Activated naive CD8-positive, alpha-beta T cell treated with anti-CD3 and anti-CD28 coated beads, Interleukin-2, amount 50 U/mL, for 16 hours (primary cell): Measurements from ENCODE around the gene GFY.

Experiments
- DNase-seq: peaks from one replicate; pipeline ENCODE4 v3.0.0-alpha.2; 2020; ENCODE audit warnings: low read depth, low spot score

GFY gene

GRCh38 chr19:49428547-49429451 lies 3.6 kb downstream of the GFY start:
- DNase-seq: no peak

GRCh38 chr19:49430172-49430677 lies 5.0 kb downstream of the GFY start:
- DNase-seq: no peak

- DNase-seq: no peak
Observed at GRCh38 chr19:49430678-49431329, 5.6 kb downstream of the GFY start.

- DNase-seq: no peak
Observed at GRCh38 chr19:49431330-49431749, 6.2 kb downstream of the GFY start.

- DNase-seq: no peak
Observed at GRCh38 chr19:49432141-49433073, 7.2 kb downstream of the GFY start.

- no peak for DNase-seq
Observed at GRCh38 chr19:49433240-49433901, 8.2 kb downstream of the GFY start.

GRCh38 chr19:49434907-49435583 lies 9.9 kb downstream of the GFY start:
- DNase-seq: no peak

GRCh38 chr19:49435670-49436069 lies 10.5 kb downstream of the GFY start:
- DNase-seq: no peak

- no peak for DNase-seq
Observed at GRCh38 chr19:49436381-49437017, 11.3 kb downstream of the GFY start.

GRCh38 chr19:49437231-49437630 lies 12.0 kb downstream of the GFY start:
- no peak for DNase-seq

- DNase-seq: no peak
Observed at GRCh38 chr19:49438261-49438660, 13.1 kb downstream of the GFY start.

GRCh38 chr19:49439836-49440235 lies 14.6 kb downstream of the GFY start:
- DNase-seq: no peak

- no peak for DNase-seq
Observed at GRCh38 chr19:49440439-49441209, 15.4 kb downstream of the GFY start.

GRCh38 chr19:49441210-49441959 lies 16.2 kb downstream of the GFY start, which contains the start of gene SLC17A7:
Gene SLC17A7 (minus strand): TSS chr19:49441527. CDS start chr19:49441379, 148 bp downstream.
- no peak for DNase-seq

- DNase-seq: no peak
Observed at GRCh38 chr19:49441960-49442350, 16.8 kb downstream of the GFY start.

GRCh38 chr19:49442354-49442753 lies 17.2 kb downstream of the GFY start:
- no peak for DNase-seq

GRCh38 chr19:49442771-49443365 lies 17.7 kb downstream of the GFY start:
- DNase-seq: no peak
